Cardiac muscle cell (in vitro differentiated cells and primary cell): ENCODE measurements around the gene USP47. TPM values are rescaled to one million over a fixed set of nuclear protein-coding genes. Genes with fewer than 3 reads are reported as not detected.

Experiments
- DNase-seq, 2 donors: peaks; one replicate each; pipeline versions ENCODE4 v3.0.0 to v3.0.0-alpha.2; 2010 to 2017; ENCODE audit warnings: low read depth in 1 of 2, low spot score in 1 of 2
- H3K27ac ChIP-seq: fragments of 200-600 bp; sonication (generic); 2 replicates; pipeline ENCODE4 v1.5.1; 2016
- H3K27me3 ChIP-seq: fragments of 200-600 bp; sonication (generic); 2 replicates; pipeline ENCODE4 v1.6.0; 2016; ENCODE audit warnings: control low read depth
- H3K36me3 ChIP-seq: fragments of 200-600 bp; sonication (generic); 2 replicates; pipeline ENCODE4 v1.5.1; 2016; ENCODE audit warnings: control low read depth
- H3K4me1 ChIP-seq: fragments of 200-600 bp; sonication (generic); 2 replicates; pipeline ENCODE4 v1.8.1; 2017; ENCODE audit warnings: low read depth, mild to moderate bottlenecking, mixed run types
- H3K4me3 ChIP-seq: fragments of 200-600 bp; sonication (generic); 2 replicates; pipeline ENCODE4 v1.5.1; 2016; ENCODE audit warnings: mild to moderate bottlenecking
- H3K9me3 ChIP-seq: fragments of 200-600 bp; sonication (generic); 2 replicates; pipeline ENCODE4 v1.5.1; 2017; ENCODE audit warnings: low read depth, mild to moderate bottlenecking, control low read depth
- CTCF ChIP-seq: IDR thresholded peaks from 2 replicates; pipeline ENCODE4 v1.5.1; 2012; ENCODE audit warnings: low read depth, mild to moderate bottlenecking, low read length
- polyA plus RNA-seq: library from polyadenylated mRNA; unstranded; fragments of >200 nt; fragmentation: Nextera tagmentation; extraction: Ambion mirVana; gene quantifications from 2 replicates; pipeline ENCODE4 v1.2.1, GENCODE V29; 2016
- total RNA-seq: library from RNA; depleted of rRNA; stranded (reverse); fragments of >200 nt; gene quantifications from 2 replicates; pipeline ENCODE4 v1.2.3, GENCODE V29; 2016

The USP47 gene
- total and polyA plus RNA-seq, 2 experiments from 2014 or later: 46.6 to 59.6 TPM

- Histone ChIP-seq H3K4me3 (no peak overlapping the region), H3K4me1 (no peaks in the 10 kb centered on the region), H3K36me3 (peaks cover 51% of the 10 kb centered on the region), H3K27me3 (no peaks in the 10 kb centered on the region), H3K9me3 (no peaks in the 10 kb centered on the region), H3K27ac (no peak overlapping the region)
- DNase-seq: no peak
- no peak for TF ChIP-seq CTCF
Measured at GRCh38 chr11:11901929-11902328, 60.2 kb downstream of the USP47 start.

GRCh38 chr11:11909727-11910126 is 68.0 kb downstream of the USP47 start:
- Histone ChIP-seq H3K27me3 (no peaks in the 10 kb centered on the region), H3K4me3 (no peak overlapping the region), H3K9me3 (no peaks in the 10 kb centered on the region), H3K36me3 (peaks cover 31% of the 10 kb centered on the region), H3K4me1 (peaks cover 11% of the 10 kb centered on the region), H3K27ac (no peak overlapping the region)
- no peak for TF ChIP-seq CTCF
- no peak for DNase-seq

- no peak for DNase-seq
- H3K36me3 ChIP-seq: peaks cover 27% of the 10 kb centered on the region
- no peak overlapping the region for H3K4me3 ChIP-seq
- no peaks in the 10 kb centered on the region for H3K9me3 ChIP-seq
- no peak for TF ChIP-seq CTCF
- H3K4me1 ChIP-seq: peaks cover 11% of the 10 kb centered on the region
- H3K27ac ChIP-seq: no peak overlapping the region
- no peaks in the 10 kb centered on the region for H3K27me3 ChIP-seq
Measured at GRCh38 chr11:11910541-11910940, 68.8 kb downstream of the USP47 start.

- no peak for DNase-seq
- H3K27ac ChIP-seq: no peak overlapping the region
- no peaks in the 10 kb centered on the region for H3K9me3 ChIP-seq
- TF ChIP-seq CTCF: no peak
- peaks cover 5% of the 10 kb centered on the region for H3K36me3 ChIP-seq
- H3K27me3 ChIP-seq: no peaks in the 10 kb centered on the region
- no peak overlapping the region for H3K4me3 ChIP-seq
- peaks cover 11% of the 10 kb centered on the region for H3K4me1 ChIP-seq
Measured at GRCh38 chr11:11913395-11913794, 71.6 kb downstream of the USP47 start.

- H3K27ac ChIP-seq: no peak overlapping the region
- no peak for DNase-seq
- peaks cover 11% of the 10 kb centered on the region for H3K4me1 ChIP-seq
- peaks cover 13% of the 10 kb centered on the region for H3K36me3 ChIP-seq
- H3K27me3 ChIP-seq: no peaks in the 10 kb centered on the region
- no peak for TF ChIP-seq CTCF
- H3K4me3 ChIP-seq: no peak overlapping the region
- H3K9me3 ChIP-seq: no peaks in the 10 kb centered on the region
Measured at GRCh38 chr11:11915625-11916024, 73.9 kb downstream of the USP47 start.

- Histone ChIP-seq H3K27me3 (no peaks in the 10 kb centered on the region), H3K4me1 (no peaks in the 10 kb centered on the region), H3K4me3 (no peak overlapping the region), H3K9me3 (no peaks in the 10 kb centered on the region), H3K27ac (no peak overlapping the region), H3K36me3 (peaks cover 13% of the 10 kb centered on the region)
- TF ChIP-seq CTCF: no peak
- DNase-seq: peak in 1 of 2 donors; percentile 55
Measured at GRCh38 chr11:11916981-11917399, 75.2 kb downstream of the USP47 start.
